B cell (primary cell): ENCODE measurements around the gene TNIK. TPM values are rescaled to one million over a fixed set of nuclear protein-coding genes. Genes with fewer than 3 reads are reported as not detected.

ENCODE experiments used
- ATAC-seq: fragments of 200-7000 bp; cut with Tn5 transposase; one replicate; pipeline ENCODE4 v1.10.0; 2021; ENCODE audit warnings: low read depth, mild to moderate bottlenecking, moderate number of reproducible peaks, moderate library complexity
- CTCF ChIA-PET: fragments of 350-600 bp; sonication (Branson Sonifier 250); formaldehyde crosslinking; loops from one replicate; lab custom pipeline; 2021; ENCODE audit warnings: antibody characterized with exemption, inconsistent platforms; lab: Charles Lee
- POLR2A ChIA-PET: fragments of 350-600 bp; sonication (Branson Sonifier 250); formaldehyde crosslinking; loops from one replicate; lab custom pipeline; 2021; ENCODE audit warnings: antibody characterized with exemption; lab: Charles Lee
- DNase-seq: peaks from one replicate; pipeline ENCODE4 v3.0.0; 2013
- H2AFZ ChIP-seq: 2 replicates; pipeline ENCODE4 v1.6.1; 2012; ENCODE audit warnings: mild to moderate bottlenecking, low read depth, low read length; ENCODE audit not compliant: insufficient read depth, poor library complexity, severe bottlenecking
- H3K27ac ChIP-seq, 2 donors: 1 replicate in 1 of 2; 2 replicates in 1 of 2; pipeline ENCODE4 v1.5.1; 2012 to 2013; ENCODE audit warnings: low read length in 2 of 2, mild to moderate bottlenecking in 2 of 2, moderate library complexity in 1 of 2
- H3K27me3 ChIP-seq, 4 experiments: fragments of 200-600 bp in 1 of 4; sonication (generic) in 1 of 4; replicated peaks in 1 of 4; 1 replicate in 2 of 4; 2 replicates in 2 of 4; pipeline versions ENCODE4 v1.6.1 to v1.7.0; 2013 to 2016; ENCODE audit warnings: low read length in 3 of 4, mild to moderate bottlenecking in 2 of 4, mixed read lengths in 1 of 4, moderate library complexity in 1 of 4; ENCODE audit not compliant: insufficient read depth in 4 of 4, control insufficient read depth in 3 of 4; ENCODE audit errors: control extremely low read depth in 1 of 4
- H3K36me3 ChIP-seq, 2 experiments: replicated peaks in 1 of 2; 1 replicate in 1 of 2; 2 replicates in 1 of 2; pipeline versions ENCODE4 v1.6.1 to v1.7.1; 2013; ENCODE audit warnings: low read length in 1 of 2; ENCODE audit not compliant: insufficient read depth in 2 of 2, control insufficient read depth in 1 of 2; ENCODE audit errors: control extremely low read depth in 1 of 2, extremely low read depth in 1 of 2
- H3K4me1 ChIP-seq, 2 donors: fragments of 200-600 bp in 1 of 2; sonication (generic) in 1 of 2; 1 replicate in 1 of 2; 2 replicates in 1 of 2; pipeline versions ENCODE4 v1.5.1 to v1.6.1; 2013 to 2017; ENCODE audit warnings: low read length in 2 of 2; ENCODE audit not compliant: control insufficient read depth in 2 of 2, insufficient read depth in 2 of 2
- H3K4me2 ChIP-seq: replicated peaks from 2 replicates; pipeline ENCODE3; 2012; ENCODE audit warnings: mild to moderate bottlenecking, low read depth, low read length; ENCODE audit not compliant: poor library complexity, severe bottlenecking
- H3K4me3 ChIP-seq, 5 experiments: fragments of 200-600 bp in 1 of 5; sonication (generic) in 1 of 5; 1 replicate in 3 of 5; 2 replicates in 2 of 5; pipeline versions ENCODE4 v1.5.1 to v1.7.0; 2011 to 2016; ENCODE audit warnings: low read length in 4 of 5, mild to moderate bottlenecking in 4 of 5, low read depth in 2 of 5, control low read depth in 1 of 5, moderate library complexity in 1 of 5; ENCODE audit not compliant: insufficient read depth in 1 of 5; ENCODE audit errors: control extremely low read depth in 1 of 5, extremely low read depth in 1 of 5
- H3K79me2 ChIP-seq: fragments of 200-600 bp; sonication (generic); one replicate; pipeline ENCODE4 v1.6.0; 2016; ENCODE audit warnings: low read length; ENCODE audit not compliant: control insufficient read depth, insufficient read depth
- H3K9ac ChIP-seq: fragments of 200-600 bp; sonication (generic); 2 replicates; pipeline ENCODE4 v1.6.1; 2017; ENCODE audit warnings: mild to moderate bottlenecking, low read length, moderate library complexity
- H3K9me3 ChIP-seq, 3 donors: one replicate each; pipeline versions ENCODE4 v1.6.1 to v1.7.1; 2013; ENCODE audit warnings: low read length in 2 of 3; ENCODE audit not compliant: control insufficient read depth in 2 of 3, insufficient read depth in 1 of 3; ENCODE audit errors: control extremely low read depth in 1 of 3
- H4K20me1 ChIP-seq: 2 replicates; pipeline ENCODE4 v1.6.0; 2012; ENCODE audit warnings: mild to moderate bottlenecking, low read length; ENCODE audit not compliant: insufficient read depth, control insufficient read depth, poor library complexity, severe bottlenecking
- H3K27ac Mint-ChIP-seq: one replicate; pipeline ENCODE4 v1.8.0; 2021; ENCODE audit warnings: mixed read lengths
- H3K27me3 Mint-ChIP-seq: one replicate; pipeline ENCODE4 v1.8.0; 2021; ENCODE audit warnings: mixed read lengths
- H3K4me1 Mint-ChIP-seq: one replicate; pipeline ENCODE4 v1.8.0; 2021; ENCODE audit warnings: mixed read lengths
- H3K4me3 Mint-ChIP-seq: one replicate; pipeline ENCODE4 v1.8.0; 2021; ENCODE audit warnings: mixed read lengths
- H3K9me3 Mint-ChIP-seq: one replicate; pipeline ENCODE4 v1.8.0; 2022; ENCODE audit warnings: mixed read lengths; ENCODE audit not compliant: insufficient read depth
- EZH2 ChIP-seq: IDR thresholded peaks from 2 replicates; pipeline ENCODE4 v1.6.1; 2012; ENCODE audit warnings: borderline replicate concordance, low read depth, mild to moderate bottlenecking, moderate library complexity, low read length; ENCODE audit not compliant: insufficient read depth, poor library complexity, severe bottlenecking
- WGBS: methylation state at CpG from one replicate; pipeline ENCODE4 v1.1.5; 2013; ENCODE audit warnings: missing lambda C conversion rate; ENCODE audit not compliant: insufficient coverage; 5-methylcytosine and 5-hydroxymethylcytosine counted together
- intact Hi-C: fragments of 100-400 bp; cut with micrococcal nuclease; formaldehyde crosslinking; loops from one replicate; pipeline ENCODE4 v1.10.0; 2022
- polyA plus RNA-seq: library from polyadenylated mRNA; depleted of rRNA; stranded (reverse); fragments of >200 nt; gene quantifications from 2 replicates; pipeline ENCODE4 v1.2.3, GENCODE V29; 2012
- total RNA-seq, 2 donors: library from RNA; stranded (reverse); fragments of 120-200 nt in 1 of 2; gene quantifications; 1 replicate in 1 of 2; 2 replicates in 1 of 2; pipeline versions ENCODE4 v1.2.3 to v1.2.4, GENCODE V29; 2013 to 2022
- TF ChIP-seq, protein P1 (sequence below): fragments of 200-600 bp; IDR thresholded peaks from one replicate; pipeline ENCODE4 v1.8.0; 2022; ENCODE audit warnings: antibody characterized with exemption, mild to moderate bottlenecking

TNIK gene
- total and polyA plus RNA-seq, 2 donors (not counting 1 experiment from before 2014, with no cell fraction given) = 0.66 to 7.7 TPM

GRCh38 chr3:171446801-171447578 is 13.2 kb downstream of the TNIK start:
- Histone ChIP-seq H4K20me1 (no peaks in the 10 kb centered on the region), H3K79me2 (no peaks in the 10 kb centered on the region), H3K27me3 (no peaks in the 10 kb centered on the region), H3K4me2 (no peak overlapping the region), H3K9me3 (no peaks in the 10 kb centered on the region), H3K36me3 (no peaks in the 10 kb centered on the region), H3K27ac (no peak overlapping the region), H3K4me1 (no peaks in the 10 kb centered on the region), H3K9ac (no peak overlapping the region), H3K4me3 (no peak overlapping the region), H2AFZ (no peak overlapping the region)
- H3K4me1 Mint-ChIP-seq = no peaks in the 10 kb centered on the region
- peaks cover 3% of the 10 kb centered on the region for H3K9me3 Mint-ChIP-seq
- H3K27me3 Mint-ChIP-seq = no peaks in the 10 kb centered on the region
- ChIA-PET CTCF (interaction anchor here (0.7 kb wide), 1 partner anchor 951 kb away, joined by 4 read pairs; no protein-coding TSS in a partner anchor), POLR2A (no interaction called here)
- whole genome bisulfite sequencing = 96% methylated on average over 8 of the region's 12 CpGs
- TF ChIP-seq, protein P1, sequence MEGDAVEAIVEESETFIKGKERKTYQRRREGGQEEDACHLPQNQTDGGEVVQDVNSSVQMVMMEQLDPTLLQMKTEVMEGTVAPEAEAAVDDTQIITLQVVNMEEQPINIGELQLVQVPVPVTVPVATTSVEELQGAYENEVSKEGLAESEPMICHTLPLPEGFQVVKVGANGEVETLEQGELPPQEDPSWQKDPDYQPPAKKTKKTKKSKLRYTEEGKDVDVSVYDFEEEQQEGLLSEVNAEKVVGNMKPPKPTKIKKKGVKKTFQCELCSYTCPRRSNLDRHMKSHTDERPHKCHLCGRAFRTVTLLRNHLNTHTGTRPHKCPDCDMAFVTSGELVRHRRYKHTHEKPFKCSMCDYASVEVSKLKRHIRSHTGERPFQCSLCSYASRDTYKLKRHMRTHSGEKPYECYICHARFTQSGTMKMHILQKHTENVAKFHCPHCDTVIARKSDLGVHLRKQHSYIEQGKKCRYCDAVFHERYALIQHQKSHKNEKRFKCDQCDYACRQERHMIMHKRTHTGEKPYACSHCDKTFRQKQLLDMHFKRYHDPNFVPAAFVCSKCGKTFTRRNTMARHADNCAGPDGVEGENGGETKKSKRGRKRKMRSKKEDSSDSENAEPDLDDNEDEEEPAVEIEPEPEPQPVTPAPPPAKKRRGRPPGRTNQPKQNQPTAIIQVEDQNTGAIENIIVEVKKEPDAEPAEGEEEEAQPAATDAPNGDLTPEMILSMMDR = no peak
- no peak for TF ChIP-seq EZH2
- H3K4me3 Mint-ChIP-seq = no peak overlapping the region
- intact Hi-C loops = no loop called here
- ATAC-seq (no peak), DNase-seq (no peak)
- H3K27ac Mint-ChIP-seq = no peak overlapping the region

GRCh38 chr3:171446301-171446700 is 13.9 kb downstream of the TNIK start:
- no peaks in the 10 kb centered on the region for H3K79me2 ChIP-seq
- no peaks in the 10 kb centered on the region for H3K27me3 Mint-ChIP-seq
- no peak overlapping the region for H3K9ac ChIP-seq
- ChIA-PET CTCF (no interaction called here), POLR2A (no interaction called here)
- H3K27ac ChIP-seq = no peak overlapping the region
- peaks cover 3% of the 10 kb centered on the region for H3K9me3 Mint-ChIP-seq
- H2AFZ ChIP-seq = no peak overlapping the region
- ATAC-seq (no peak), DNase-seq (no peak)
- intact Hi-C loops = no loop called here
- H3K4me1 Mint-ChIP-seq = no peaks in the 10 kb centered on the region
- H3K4me2 ChIP-seq = no peak overlapping the region
- no peak overlapping the region for H3K4me3 ChIP-seq
- H3K4me1 ChIP-seq = no peaks in the 10 kb centered on the region
- H3K27ac Mint-ChIP-seq = no peak overlapping the region
- H3K36me3 ChIP-seq = no peaks in the 10 kb centered on the region
- TF ChIP-seq, protein P1 = no peak
- no peak for TF ChIP-seq EZH2
- WGBS = no CpG with 5 or more reads among the region's 1 CpG
- no peaks in the 10 kb centered on the region for H3K27me3 ChIP-seq
- H3K4me3 Mint-ChIP-seq = no peak overlapping the region
- H4K20me1 ChIP-seq = no peaks in the 10 kb centered on the region
- no peaks in the 10 kb centered on the region for H3K9me3 ChIP-seq
